Cerebellar cortex (tissue), 1 donor: ENCODE results near the gene MYLK.
"Not testable (repeated sequence)": the region's sequence is repeated elsewhere in the genome, so short reads cannot be mapped to it uniquely, and the experiment has no call there.

Experiments used
- DNase-seq: peaks from one replicate; pipeline ENCODE4 v3.0.0-alpha.2; 2015; ENCODE audit warnings: low spot score

The MYLK gene

GRCh38 chr3:123621850-123622189 is 262.3 kb downstream of the MYLK start:
- no peak for DNase-seq

GRCh38 chr3:123621186-123621849 is 262.8 kb downstream of the MYLK start:
- no peak for DNase-seq

- no peak for DNase-seq
These were observed 263.8 kb downstream of the MYLK start for GRCh38 chr3:123620343-123620742.

- peak; percentile 27 for DNase-seq
These were observed 265.2 kb downstream of the MYLK start for GRCh38 chr3:123618768-123619484.

- DNase-seq, result no peak
These were observed 265.9 kb downstream of the MYLK start for GRCh38 chr3:123618076-123618708.

GRCh38 chr3:123616593-123616992 is 267.5 kb downstream of the MYLK start:
- DNase-seq, result no peak

- no peak for DNase-seq
These were observed 270.6 kb downstream of the MYLK start for GRCh38 chr3:123613543-123613942.

GRCh38 chr3:123611674-123612073 is 272.5 kb downstream of the MYLK start:
- not testable (repeated sequence) for DNase-seq

GRCh38 chr3:123611082-123611481 is 273.1 kb downstream of the MYLK start:
- DNase-seq, result no peak

GRCh38 chr3:123610331-123610730 is 273.8 kb downstream of the MYLK start:
- no peak for DNase-seq

- no peak for DNase-seq
These were observed 275.1 kb downstream of the MYLK start for GRCh38 chr3:123609063-123609462.

- no peak for DNase-seq
These were observed 275.7 kb downstream of the MYLK start for GRCh38 chr3:123608263-123608937.

- no peak for DNase-seq
These were observed 277.6 kb downstream of the MYLK start for GRCh38 chr3:123606527-123606926.

GRCh38 chr3:123605789-123606234 is 278.3 kb downstream of the MYLK start:
- DNase-seq, result no peak

- DNase-seq, result not testable (repeated sequence)
These were observed 281.0 kb downstream of the MYLK start for GRCh38 chr3:123603153-123603552.

- DNase-seq, result no peak
These were observed 281.8 kb downstream of the MYLK start for GRCh38 chr3:123602325-123602724.

- DNase-seq, result not testable (repeated sequence)
These were observed 283.3 kb downstream of the MYLK start for GRCh38 chr3:123600863-123601262.

GRCh38 chr3:123597561-123597960 is 286.6 kb downstream of the MYLK start:
- no peak for DNase-seq

GRCh38 chr3:123595396-123596180 is 288.5 kb downstream of the MYLK start:
- DNase-seq, result no peak

- no peak for DNase-seq
These were observed 290.8 kb downstream of the MYLK start for GRCh38 chr3:123593381-123593780.

GRCh38 chr3:123590685-123591450 is 293.3 kb downstream of the MYLK start:
- no peak for DNase-seq
